Activated CD8-positive, alpha-beta T cell treated with anti-CD3 and anti-CD28 coated beads for 36 hours (primary cell): ENCODE results near the gene SLF1. TPM values are rescaled to one million over a fixed set of nuclear protein-coding genes. Genes with fewer than 3 reads are reported as not detected.

ENCODE experiments used
- ATAC-seq: fragments of 200-7000 bp; cut with Tn5 transposase; one replicate; pipeline ENCODE4 v1.10.0; 2021; ENCODE audit warnings: mild to moderate bottlenecking, moderate library complexity
- CTCF ChIA-PET: fragments of 350-600 bp; sonication (Branson Sonifier 250); formaldehyde crosslinking; loops from one replicate; lab custom pipeline; 2021; ENCODE audit warnings: antibody characterized with exemption; lab: Charles Lee
- POLR2A ChIA-PET: fragments of 350-600 bp; sonication (Branson Sonifier 250); formaldehyde crosslinking; loops from one replicate; lab custom pipeline; 2021; ENCODE audit warnings: antibody characterized with exemption; lab: Charles Lee
- DNase-seq: peaks from one replicate; pipeline ENCODE4 v3.0.0-alpha.2; 2020
- H3K27ac Mint-ChIP-seq: one replicate; pipeline ENCODE4 v1.8.0; 2021; ENCODE audit warnings: mild to moderate bottlenecking, mixed read lengths
- H3K27me3 Mint-ChIP-seq: one replicate; pipeline ENCODE4 v1.8.0; 2021; ENCODE audit warnings: mixed read lengths
- H3K36me3 Mint-ChIP-seq: one replicate; pipeline ENCODE4 v1.8.0; 2021; ENCODE audit warnings: low read depth, mixed read lengths
- H3K4me1 Mint-ChIP-seq: one replicate; pipeline ENCODE4 v1.8.0; 2021; ENCODE audit warnings: low read depth, mixed read lengths
- H3K4me3 Mint-ChIP-seq: one replicate; pipeline ENCODE4 v1.8.0; 2021; ENCODE audit warnings: mild to moderate bottlenecking, moderate library complexity, mixed read lengths
- H3K9me3 Mint-ChIP-seq: one replicate; pipeline ENCODE4 v1.8.0; 2021; ENCODE audit warnings: mixed read lengths
- intact Hi-C: fragments of 100-400 bp; cut with micrococcal nuclease; formaldehyde crosslinking; loops from one replicate; pipeline ENCODE4 v1.10.0; 2022
- total RNA-seq, 2 experiments: library from RNA; stranded (reverse); gene quantifications; one replicate each; pipeline ENCODE4 v1.2.3, GENCODE V29; 2021
- TF ChIP-seq, protein P1 (sequence below): fragments of 200-600 bp; IDR thresholded peaks from one replicate; pipeline ENCODE4 v1.8.0; 2022; ENCODE audit warnings: antibody characterized with exemption, mild to moderate bottlenecking

SLF1 gene
- total RNA-seq, 2 experiments from 2014 or later: 11.5 to 14.5 TPM

DNA sequence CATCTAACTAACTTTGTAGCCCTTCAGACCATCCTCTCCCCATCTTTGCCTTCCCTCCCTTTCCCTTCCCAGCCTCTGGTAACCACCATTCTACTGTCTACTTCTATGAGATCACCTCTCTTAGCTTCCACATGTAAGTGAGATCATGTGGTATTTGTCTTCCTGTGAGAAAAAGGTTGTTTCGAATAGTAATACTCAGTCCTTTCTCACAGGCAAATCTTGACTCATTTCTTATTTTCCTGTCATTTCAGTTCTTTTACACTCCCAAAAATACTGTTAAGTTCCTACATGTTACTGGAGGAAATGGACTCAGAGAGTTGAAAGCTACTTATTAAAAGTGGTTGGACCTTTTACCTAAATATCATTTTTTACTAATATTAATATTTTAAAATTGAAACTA is 82.1 kb downstream of the SLF1 start:
- intact Hi-C loops: no loop called here
- TF ChIP-seq, protein P1, sequence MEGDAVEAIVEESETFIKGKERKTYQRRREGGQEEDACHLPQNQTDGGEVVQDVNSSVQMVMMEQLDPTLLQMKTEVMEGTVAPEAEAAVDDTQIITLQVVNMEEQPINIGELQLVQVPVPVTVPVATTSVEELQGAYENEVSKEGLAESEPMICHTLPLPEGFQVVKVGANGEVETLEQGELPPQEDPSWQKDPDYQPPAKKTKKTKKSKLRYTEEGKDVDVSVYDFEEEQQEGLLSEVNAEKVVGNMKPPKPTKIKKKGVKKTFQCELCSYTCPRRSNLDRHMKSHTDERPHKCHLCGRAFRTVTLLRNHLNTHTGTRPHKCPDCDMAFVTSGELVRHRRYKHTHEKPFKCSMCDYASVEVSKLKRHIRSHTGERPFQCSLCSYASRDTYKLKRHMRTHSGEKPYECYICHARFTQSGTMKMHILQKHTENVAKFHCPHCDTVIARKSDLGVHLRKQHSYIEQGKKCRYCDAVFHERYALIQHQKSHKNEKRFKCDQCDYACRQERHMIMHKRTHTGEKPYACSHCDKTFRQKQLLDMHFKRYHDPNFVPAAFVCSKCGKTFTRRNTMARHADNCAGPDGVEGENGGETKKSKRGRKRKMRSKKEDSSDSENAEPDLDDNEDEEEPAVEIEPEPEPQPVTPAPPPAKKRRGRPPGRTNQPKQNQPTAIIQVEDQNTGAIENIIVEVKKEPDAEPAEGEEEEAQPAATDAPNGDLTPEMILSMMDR: no peak
- Mint-ChIP-seq H3K36me3 (peaks cover 6% of the 10 kb centered on the region), H3K9me3 (no peaks in the 10 kb centered on the region), H3K27ac (peak overlapping the region; percentile 43), H3K4me1 (peaks cover 8% of the 10 kb centered on the region), H3K4me3 (no peak overlapping the region), H3K27me3 (no peaks in the 10 kb centered on the region)
- ChIA-PET POLR2A (interaction anchor here (0.6 kb wide), 1 partner anchor 109 kb away, joined by 3 read pairs; no protein-coding TSS in a partner anchor), CTCF (interaction anchor here (1.8 kb wide), 1 partner anchor 37 kb away, joined by 8 read pairs; no protein-coding TSS in a partner anchor)
- ATAC-seq (peak; percentile 67), DNase-seq (no peak)

DNA sequence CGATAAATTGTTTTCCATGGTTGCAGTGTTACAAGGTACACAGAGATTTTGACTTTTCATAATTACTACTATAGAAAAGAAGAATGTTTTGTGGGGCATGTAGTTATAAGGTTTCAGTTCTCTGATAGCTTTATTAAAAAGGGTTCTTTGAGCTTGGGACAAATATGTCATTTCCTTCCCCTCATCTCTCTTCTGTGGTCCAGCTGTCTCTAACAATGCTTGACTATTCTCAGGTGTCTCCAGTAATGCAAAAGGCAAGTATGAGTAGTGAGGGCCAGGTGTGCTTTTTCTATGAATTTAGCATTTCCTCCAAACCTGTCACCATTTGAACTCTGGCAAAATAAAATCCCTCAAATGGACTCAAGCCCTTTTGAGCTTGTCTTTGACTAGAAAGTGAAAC is 84.3 kb downstream of the SLF1 start:
- DNase-seq (no peak), ATAC-seq (no peak)
- Mint-ChIP-seq H3K4me3 (no peak overlapping the region), H3K4me1 (peaks cover 8% of the 10 kb centered on the region), H3K9me3 (no peaks in the 10 kb centered on the region), H3K27me3 (no peaks in the 10 kb centered on the region), H3K27ac (no peak overlapping the region), H3K36me3 (peaks cover 6% of the 10 kb centered on the region)
- POLR2A ChIA-PET: no interaction called here
- intact Hi-C loops: no loop called here
- CTCF ChIA-PET: interaction anchor here (0.9 kb wide), 1 partner anchor 172 kb away, joined by 3 read pairs; no protein-coding TSS in a partner anchor
- TF ChIP-seq, protein P1: no peak

DNA sequence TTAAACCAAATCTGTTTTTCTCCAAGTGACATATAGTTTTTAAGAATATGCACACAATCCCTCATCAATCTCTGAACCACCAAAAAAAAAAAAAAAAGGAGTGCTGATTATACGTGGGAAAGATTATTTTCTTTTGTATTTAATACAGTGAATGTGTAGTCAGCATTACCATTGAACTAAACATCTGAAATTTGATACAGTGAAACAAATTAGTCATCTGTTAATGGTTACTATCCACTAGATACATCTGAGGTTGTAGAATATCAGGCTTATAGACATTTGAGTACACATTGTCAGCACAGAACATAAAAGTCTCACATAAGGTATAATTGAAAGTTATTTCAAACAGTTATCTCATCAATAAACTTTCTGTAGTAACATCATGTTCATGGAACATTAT is 87.0 kb downstream of the SLF1 start:
- CTCF ChIA-PET: no interaction called here
- Mint-ChIP-seq H3K27ac (no peak overlapping the region), H3K9me3 (no peaks in the 10 kb centered on the region), H3K4me1 (peaks cover 6% of the 10 kb centered on the region), H3K36me3 (peaks cover 10% of the 10 kb centered on the region), H3K4me3 (no peak overlapping the region), H3K27me3 (no peaks in the 10 kb centered on the region)
- intact Hi-C loops: no loop called here
- no peak for DNase-seq
- POLR2A ChIA-PET: no interaction called here
- TF ChIP-seq, protein P1: no peak
- ATAC-seq: no peak

DNA sequence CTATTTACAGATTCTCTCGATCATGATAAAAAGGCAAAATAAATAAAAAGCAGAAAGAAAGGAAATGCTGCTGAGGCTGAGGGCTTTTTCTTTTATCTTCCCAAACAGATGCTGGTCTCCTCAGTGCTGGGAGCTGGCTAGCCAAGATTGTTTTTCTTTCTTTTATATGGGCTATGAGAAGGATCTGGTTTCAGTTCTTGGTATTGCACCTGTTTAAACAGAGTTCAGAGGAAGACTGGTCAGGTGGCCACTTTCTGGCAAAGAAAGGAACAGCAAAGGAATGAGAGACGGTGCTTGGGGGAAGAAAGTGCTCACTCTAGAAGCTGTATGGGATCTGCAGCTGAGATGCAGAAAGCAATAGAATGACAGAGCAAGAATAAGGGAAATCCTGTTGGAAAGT is 88.9 kb downstream of the SLF1 start:
- Mint-ChIP-seq H3K27me3 (no peaks in the 10 kb centered on the region), H3K27ac (no peak overlapping the region), H3K9me3 (no peaks in the 10 kb centered on the region), H3K4me3 (no peak overlapping the region), H3K4me1 (peaks cover 3% of the 10 kb centered on the region), H3K36me3 (peaks cover 10% of the 10 kb centered on the region)
- ATAC-seq: no peak
- DNase-seq: no peak
- TF ChIP-seq, protein P1: no peak
- POLR2A ChIA-PET: no interaction called here
- CTCF ChIA-PET: no interaction called here
- intact Hi-C loops: no loop called here

DNA sequence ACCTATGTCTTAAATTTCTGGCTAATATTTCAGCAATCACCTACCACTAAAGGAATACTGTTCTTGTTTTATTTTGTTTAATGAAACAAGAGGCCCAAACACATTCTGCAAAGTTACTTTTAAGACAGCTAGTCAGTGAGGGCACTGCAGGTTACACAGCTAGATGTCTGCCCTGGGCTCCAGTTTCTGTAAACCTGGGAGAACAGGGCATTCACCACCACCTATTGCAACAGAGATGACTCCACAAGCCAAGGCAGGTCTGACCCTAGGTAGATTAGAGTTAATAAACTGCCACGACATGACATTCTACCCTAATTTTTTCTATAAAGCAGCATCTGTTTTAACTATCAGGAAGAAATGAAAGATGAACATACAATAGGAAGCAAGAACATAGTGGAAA is 90.8 kb downstream of the SLF1 start:
- TF ChIP-seq, protein P1: no peak
- Mint-ChIP-seq H3K36me3 (peaks cover 11% of the 10 kb centered on the region), H3K4me1 (no peaks in the 10 kb centered on the region), H3K4me3 (no peak overlapping the region), H3K27ac (no peak overlapping the region), H3K9me3 (no peaks in the 10 kb centered on the region), H3K27me3 (no peaks in the 10 kb centered on the region)
- intact Hi-C loops: no loop called here
- CTCF ChIA-PET: interaction anchor here (2.0 kb wide), 1 partner anchor 29 kb away, joined by 8 read pairs; no protein-coding TSS in a partner anchor
- ATAC-seq (no peak), DNase-seq (no peak)
- POLR2A ChIA-PET: no interaction called here
